H1 (cell line): ENCODE data around the gene HGFAC. TPM values are rescaled to one million over a fixed set of nuclear protein-coding genes. Genes with fewer than 3 reads are reported as not detected.

ENCODE experiments used
- CTCF ChIA-PET: fragments of 300-600 bp; sonication (Branson Sonifier 250); formaldehyde crosslinking; loops from one replicate; lab custom pipeline; 2021; ENCODE audit not compliant: partially characterized antibody; lab: Charles Lee
- POLR2A ChIA-PET: fragments of 300-600 bp; sonication (Branson Sonifier 250); formaldehyde crosslinking; loops from one replicate; lab custom pipeline; 2021; ENCODE audit warnings: inconsistent platforms; ENCODE audit not compliant: partially characterized antibody; lab: Charles Lee
- DNase-seq, 2 experiments: peaks; one replicate each; pipeline versions ENCODE4 v3.0.0 to v3.0.0-alpha.2; 2010 to 2022; ENCODE audit warnings: low spot score in 2 of 2, low read depth in 1 of 2, mixed read lengths in 1 of 2
- FAIRE-seq: peaks from 2 replicates; lab custom pipeline; 2011; peaks lifted over from hg19 to GRCh38; lab: Jason Lieb, UNC
- H2AFZ ChIP-seq: 2 replicates; pipeline ENCODE4 v1.8.1; 2012; ENCODE audit warnings: low read length, inconsistent platforms
- H2AK5ac ChIP-seq: 2 replicates; pipeline ENCODE4 v1.6.1; 2013; ENCODE audit warnings: low read depth, low read length
- H2BK120ac ChIP-seq: replicated peaks from 2 replicates; pipeline ENCODE3; 2013; ENCODE audit warnings: low read depth, low read length, inconsistent platforms
- H2BK12ac ChIP-seq: 2 replicates; pipeline ENCODE4 v1.6.1; 2013; ENCODE audit warnings: low read depth, low read length
- H2BK15ac ChIP-seq: 2 replicates; pipeline ENCODE4 v1.6.1; 2013; ENCODE audit warnings: low read length
- H2BK20ac ChIP-seq: 2 replicates; pipeline ENCODE4 v1.6.1; 2013; ENCODE audit warnings: low read length
- H2BK5ac ChIP-seq: 2 replicates; pipeline ENCODE4 v1.6.1; 2013; ENCODE audit warnings: low read depth, low read length
- H3K14ac ChIP-seq: 2 replicates; pipeline ENCODE4 v1.6.1; 2013; ENCODE audit warnings: inconsistent platforms; ENCODE audit not compliant: insufficient read length
- H3K18ac ChIP-seq: 2 replicates; pipeline ENCODE4 v1.6.1; 2013; ENCODE audit warnings: low read length; ENCODE audit errors: extremely low read depth
- H3K23ac ChIP-seq: 2 replicates; pipeline ENCODE4 v1.6.1; 2013; ENCODE audit warnings: inconsistent platforms; ENCODE audit not compliant: insufficient read length
- H3K23me2 ChIP-seq: 2 replicates; pipeline ENCODE4 v1.6.1; 2013; ENCODE audit warnings: low read depth, low read length
- H3K27ac ChIP-seq: 2 replicates; pipeline ENCODE4 v1.6.1; 2011; ENCODE audit warnings: low read depth, low read length, inconsistent platforms
- H3K27me3 ChIP-seq, 4 experiments: replicated peaks in 1 of 4; 1 replicate in 1 of 4; 2 replicates in 3 of 4; pipeline versions ENCODE4 v1.6.1 to v1.8.1; 2011 to 2013; ENCODE audit warnings: low read length in 3 of 4, mild to moderate bottlenecking in 3 of 4, inconsistent platforms in 2 of 4, mixed read lengths in 2 of 4, moderate library complexity in 1 of 4; ENCODE audit not compliant: control insufficient read depth in 3 of 4, insufficient read depth in 3 of 4; ENCODE audit errors: extremely low read depth in 1 of 4
- H3K36me3 ChIP-seq, 4 experiments: 2 replicates each; pipeline versions ENCODE4 v1.6.1 to v1.8.1; 2011 to 2013; ENCODE audit warnings: mild to moderate bottlenecking in 4 of 4, low read length in 3 of 4, moderate library complexity in 2 of 4, control low read depth in 1 of 4, inconsistent platforms in 1 of 4; ENCODE audit not compliant: insufficient read depth in 4 of 4, control insufficient read depth in 2 of 4
- H3K4ac ChIP-seq: replicated peaks from 2 replicates; pipeline ENCODE3; 2013; ENCODE audit warnings: low read length, low read depth, mixed read lengths, inconsistent platforms; ENCODE audit not compliant: insufficient read length
- H3K4me1 ChIP-seq, 4 experiments: replicated peaks in 1 of 4; 1 replicate in 1 of 4; 2 replicates in 3 of 4; pipeline versions ENCODE4 v1.6.1 to v1.8.1; 2011 to 2013; ENCODE audit warnings: low read length in 3 of 4, inconsistent platforms in 2 of 4, mixed read lengths in 1 of 4; ENCODE audit not compliant: insufficient read depth in 4 of 4, control insufficient read depth in 3 of 4
- H3K4me2 ChIP-seq, 2 experiments: 2 replicates each; pipeline versions ENCODE4 v1.6.1 to v1.8.1; 2011 to 2013; ENCODE audit warnings: low read depth in 2 of 2, low read length in 2 of 2, control low read depth in 1 of 2, inconsistent platforms in 1 of 2, mild to moderate bottlenecking in 1 of 2; ENCODE audit not compliant: insufficient read depth in 1 of 2
- H3K4me3 ChIP-seq, 4 experiments: fragments of 200-600, 300-600 bp in 1 of 4; sonication (generic), shearing (Covaris generic), sonication (Bioruptor Twin) in 1 of 4; 2 replicates each; pipeline versions ENCODE4 v1.5.1 to v1.8.1; 2011 to 2016; ENCODE audit warnings: low read length in 4 of 4, low read depth in 3 of 4, control low read depth in 2 of 4, inconsistent platforms in 2 of 4, mild to moderate bottlenecking in 2 of 4, mixed read lengths in 1 of 4, moderate library complexity in 1 of 4; ENCODE audit not compliant: insufficient read depth in 2 of 4; ENCODE audit errors: extremely low read depth in 1 of 4
- H3K56ac ChIP-seq: replicated peaks from 2 replicates; pipeline ENCODE3; 2013; ENCODE audit warnings: low read depth, mild to moderate bottlenecking, mixed read lengths, low read length, inconsistent platforms; ENCODE audit not compliant: insufficient read length
- H3K79me1 ChIP-seq: 2 replicates; pipeline ENCODE4 v1.6.1; 2013; ENCODE audit warnings: low read depth, low read length, control low read depth
- H3K79me2 ChIP-seq, 2 experiments: 2 replicates each; pipeline versions ENCODE4 v1.6.1 to v1.8.1; 2012 to 2013; ENCODE audit warnings: low read length in 2 of 2, mild to moderate bottlenecking in 2 of 2, inconsistent platforms in 1 of 2; ENCODE audit not compliant: insufficient read depth in 2 of 2, control insufficient read depth in 1 of 2
- H3K9ac ChIP-seq, 4 experiments: replicated peaks in 1 of 4; 1 replicate in 1 of 4; 2 replicates in 3 of 4; pipeline versions ENCODE4 v1.6.1 to v1.8.1; 2011 to 2013; ENCODE audit warnings: low read depth in 3 of 4, low read length in 3 of 4, control low read depth in 2 of 4, mild to moderate bottlenecking in 2 of 4, moderate library complexity in 2 of 4, inconsistent platforms in 1 of 4; ENCODE audit errors: extremely low read depth in 1 of 4
- H3K9me3 ChIP-seq, 2 experiments: 2 replicates each; pipeline versions ENCODE4 v1.6.1 to v1.8.1; 2012 to 2013; ENCODE audit warnings: mild to moderate bottlenecking in 2 of 2, moderate library complexity in 2 of 2, control low read depth in 1 of 2, inconsistent platforms in 1 of 2, low read depth in 1 of 2, low read length in 1 of 2, mixed read lengths in 1 of 2; ENCODE audit not compliant: insufficient read depth in 2 of 2
- H4K20me1 ChIP-seq, 2 experiments: replicated peaks in 1 of 2; 2 replicates each; pipeline versions ENCODE3 to v1.8.1; 2011 to 2013; ENCODE audit warnings: inconsistent platforms in 2 of 2, low read length in 2 of 2, mild to moderate bottlenecking in 1 of 2; ENCODE audit not compliant: insufficient read depth in 2 of 2, control insufficient read depth in 1 of 2
- H4K5ac ChIP-seq: 2 replicates; pipeline ENCODE4 v1.6.1; 2013; ENCODE audit warnings: low read length, low read depth, mixed read lengths, inconsistent platforms; ENCODE audit not compliant: insufficient read length
- H4K8ac ChIP-seq: 2 replicates; pipeline ENCODE4 v1.8.0; 2013; ENCODE audit warnings: mild to moderate bottlenecking, moderate library complexity, low read length, inconsistent platforms; ENCODE audit not compliant: insufficient read depth; ENCODE audit errors: extremely low read depth
- H4K91ac ChIP-seq: replicated peaks from 2 replicates; pipeline ENCODE3; 2013; ENCODE audit warnings: low read length, mixed read lengths, inconsistent platforms; ENCODE audit not compliant: insufficient read length
- E2F6 ChIP-seq: IDR thresholded peaks from 2 replicates; pipeline ENCODE4 v1.6.1; 2012; ENCODE audit warnings: inconsistent platforms
- SIN3A ChIP-seq, 2 experiments: IDR thresholded peaks in 1 of 2; conservative IDR thresholded peaks in 1 of 2; 2 replicates each; pipeline ENCODE4 v1.6.1; 2011 to 2012; ENCODE audit warnings: low read length in 2 of 2, improper control_type of control experiment in 1 of 2, low read depth in 1 of 2, mild to moderate bottlenecking in 1 of 2
- WGBS, 2 experiments: shearing (Covaris generic) in 1 of 2; methylation state at CpG; one replicate each; pipeline versions ENCODE4 v1.1.6 to v1.1.7; 2013 to 2015; ENCODE audit warnings: low lambda C conversion rate in 2 of 2, mixed read lengths in 2 of 2, inconsistent platforms in 1 of 2, low coverage in 1 of 2, missing lambda C conversion rate in 1 of 2; ENCODE audit not compliant: insufficient replicate concordance in 2 of 2, insufficient coverage in 1 of 2, insufficient read length in 1 of 2; ENCODE audit errors: extremely low coverage in 1 of 2, missing lambda C conversion rate in 1 of 2; 5-methylcytosine and 5-hydroxymethylcytosine counted together
- polyA plus RNA-seq, 7 experiments: library from polyadenylated mRNA; depleted of rRNA in 3 of 7; stranded (reverse) in 5 of 7; unstranded in 2 of 7; fragments of >200 nt in 5 of 7; fragments of 200-250 nt in 2 of 7; gene quantifications; 1 replicate in 5 of 7; 2 replicates in 1 of 7; 4 replicates in 1 of 7; pipeline versions ENCODE4 v1.2.1 to v1.2.3, GENCODE V29; 2011 to 2013; ENCODE audit warnings: missing spikeins in 2 of 7, mixed read lengths in 2 of 7
- total RNA-seq: library from RNA; stranded (reverse); fragmentation: NEBNext Ultra II Directional; extraction: Animal tissue kit (Norgen Biotek cat#: 25700); gene quantifications from 2 replicates; pipeline ENCODE4 v1.2.1, GENCODE V29; 2021

HGFAC gene
- total and polyA plus RNA-seq, 2 of the 8 experiments (the other 6 are each of a cell fraction or from before 2014, with no cell fraction given): 0.14 to 0.15 TPM

DNA sequence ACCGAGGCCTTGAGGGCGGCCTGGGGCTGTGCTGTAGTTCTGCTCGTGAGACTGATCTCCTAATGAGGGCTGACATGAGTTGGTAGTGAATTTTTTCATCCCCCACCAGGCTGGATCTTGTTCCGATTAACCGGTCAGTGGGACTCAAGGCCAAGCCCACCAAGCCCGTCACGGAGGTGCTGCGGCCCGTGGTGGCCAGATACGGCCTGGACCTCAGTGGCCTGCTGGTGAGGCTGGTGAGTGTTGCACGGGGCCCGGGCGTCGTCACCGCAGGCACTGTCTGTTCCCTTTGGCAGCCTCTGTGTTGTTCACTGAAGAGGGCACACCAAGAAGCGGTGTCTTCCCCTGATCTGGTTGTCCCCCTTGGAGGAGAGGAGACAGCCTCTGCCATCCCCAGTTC is 18.4 kb upstream of the HGFAC start:
- no peaks in the 10 kb centered on the region for H3K36me3 ChIP-seq
- no peak overlapping the region for H2AFZ ChIP-seq
- no peak overlapping the region for H4K91ac ChIP-seq
- 92% methylated on average over 15 of the region's 16 CpGs; no CpG with 5 or more reads in 1 of the 2 experiments for WGBS, 2 experiments
- no peak overlapping the region for H3K4ac ChIP-seq
- H3K27ac ChIP-seq: no peak overlapping the region
- H2BK20ac ChIP-seq: no peak overlapping the region
- H3K79me2 ChIP-seq: no peaks in the 10 kb centered on the region
- no peak overlapping the region for H4K8ac ChIP-seq
- H2BK12ac ChIP-seq: no peak overlapping the region
- no peak overlapping the region for H3K18ac ChIP-seq
- ChIA-PET POLR2A (no interaction called here), CTCF (no interaction called here)
- no peaks in the 10 kb centered on the region for H3K79me1 ChIP-seq
- H2BK15ac ChIP-seq: no peak overlapping the region
- H3K9me3 ChIP-seq: no peaks in the 10 kb centered on the region
- no peak for DNase-seq
- H3K23me2 ChIP-seq: no peaks in the 10 kb centered on the region
- no peak overlapping the region for H3K4me3 ChIP-seq
- no peak overlapping the region for H3K9ac ChIP-seq
- no peak overlapping the region for H3K4me2 ChIP-seq
- no peaks in the 10 kb centered on the region; a peak in 2 of 7 replicates for H3K4me1 ChIP-seq
- H3K27me3 ChIP-seq: no peaks in the 10 kb centered on the region; a peak in 1 of 7 replicates
- H2BK5ac ChIP-seq: no peak overlapping the region
- TF ChIP-seq E2F6 (no peak), SIN3A (conservative IDR thresholded peaks at IDR 0.05 in 1 of 2, IDR thresholded peaks at IDR 0.05 in 1 of 2; ENCODE audit: low read depth in 1 of 2, low read length in 2 of 2) (no peak)
- H4K20me1 ChIP-seq: peaks cover 0 to 1% of the 10 kb centered on the region in 2 experiments
- no peak overlapping the region for H3K23ac ChIP-seq
- H3K14ac ChIP-seq: no peak overlapping the region
- no peak overlapping the region for H2BK120ac ChIP-seq
- no peak overlapping the region for H2AK5ac ChIP-seq
- FAIRE-seq: no peak
- H3K56ac ChIP-seq: no peak overlapping the region
- H4K5ac ChIP-seq: no peak overlapping the region
